ENCODE measurements around the gene TNRC18.
"Not testable (repeated sequence)": the region's sequence is repeated elsewhere in the genome, so short reads cannot be mapped to it uniquely, and the experiment has no call there.

DNA sequence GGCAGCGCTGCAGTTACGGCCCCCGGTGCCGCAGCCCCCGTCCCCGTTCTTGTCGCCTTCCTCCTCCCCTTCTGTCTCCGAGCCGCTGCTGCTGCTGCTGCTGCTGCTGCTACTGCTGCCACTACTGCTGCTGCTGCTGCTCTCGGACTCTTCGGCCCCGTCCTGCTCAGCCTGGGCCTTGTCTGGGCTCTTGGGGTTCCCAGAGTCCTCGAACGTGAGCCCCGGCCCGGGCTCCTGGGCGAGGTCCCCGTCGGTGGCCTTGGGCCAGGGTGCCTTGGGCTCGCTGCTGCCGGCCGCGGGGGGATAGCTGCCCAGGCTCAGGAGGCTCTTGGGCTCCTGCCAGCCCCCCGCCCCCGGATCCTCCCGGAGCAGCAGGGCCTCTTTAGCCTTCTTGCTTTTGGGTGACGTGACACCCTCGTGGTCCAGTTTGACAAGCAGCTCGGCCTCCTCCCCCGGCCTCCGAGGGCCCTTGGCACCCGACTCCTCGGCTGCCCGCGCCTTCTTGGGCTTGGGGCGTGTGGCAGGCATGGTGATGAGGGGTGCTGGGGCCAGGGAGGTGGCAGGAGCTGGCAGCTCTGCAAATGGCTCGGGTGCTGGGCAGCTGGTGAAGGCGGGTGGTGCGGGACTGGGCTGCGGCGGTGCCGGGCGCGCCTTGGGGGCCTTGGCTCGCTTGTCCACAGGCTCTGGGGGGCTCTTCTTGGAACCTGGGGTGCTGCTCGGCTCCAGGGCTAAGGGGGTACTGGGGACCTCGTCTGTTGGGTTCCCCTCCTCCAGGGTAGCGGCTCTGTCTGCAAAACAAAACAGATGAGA, 110.4 kb downstream of the TNRC18 start:
- not testable (repeated sequence) for TF ChIP-seq GLIS3, ZNF8, ESRRG, ZFP3 (CRISPR knock-in tag; IDR thresholded peaks at IDR 0.05)
